Panc1 (cell line): ENCODE data around the gene CDR2L. TPM values are rescaled to one million over a fixed set of nuclear protein-coding genes. Genes with fewer than 3 reads are reported as not detected.

Experiments
- ATAC-seq: fragments of 200-7000 bp; cut with Tn5 transposase; 2 replicates; pipeline ENCODE4 v1.9.1; 2020; ENCODE audit warnings: mild to moderate bottlenecking, moderate library complexity
- BruUV-seq: library from RNA; stranded (reverse); fragments of 400-500 nt; replicated peaks from 2 replicates; lab custom pipeline; 2021; lab: Mats Ljungman, UMichigan
- CTCF ChIA-PET: fragments of 300-600 bp; sonication (Branson Sonifier 250); formaldehyde crosslinking; loops from one replicate; lab custom pipeline; 2022; ENCODE audit warnings: antibody characterized with exemption; lab: Charles Lee
- POLR2A ChIA-PET: fragments of 300-600 bp; sonication (Branson Sonifier 250); formaldehyde crosslinking; loops from one replicate; lab custom pipeline; 2022; ENCODE audit warnings: antibody characterized with exemption; lab: Charles Lee
- DNase-seq: peaks from one replicate; pipeline ENCODE4 v3.0.0-alpha.2; 2010; ENCODE audit warnings: low read depth, low spot score
- H3K27ac ChIP-seq: 2 replicates; pipeline ENCODE4 v1.5.1; 2011; ENCODE audit warnings: mild to moderate bottlenecking, low read length, inconsistent platforms
- H3K27me3 ChIP-seq: fragments of 200-500 bp; sonication (Bioruptor generic); 2 replicates; pipeline ENCODE4 v1.6.0; 2014; ENCODE audit warnings: low read length, inconsistent platforms; ENCODE audit not compliant: control insufficient read depth, insufficient read depth
- H3K36me3 ChIP-seq: fragments of 200-500 bp; sonication (Bioruptor generic); 2 replicates; pipeline ENCODE4 v1.5.1; 2014; ENCODE audit warnings: inconsistent platforms, mild to moderate bottlenecking, low read length, moderate library complexity; ENCODE audit not compliant: control insufficient read depth, insufficient read depth
- H3K4me1 ChIP-seq: 2 replicates; pipeline ENCODE4 v1.5.1; 2011; ENCODE audit warnings: inconsistent platforms, mild to moderate bottlenecking, low read length, moderate library complexity; ENCODE audit not compliant: control insufficient read depth, insufficient read depth
- H3K4me3 ChIP-seq, 2 experiments: 2 replicates each; pipeline ENCODE4 v1.5.1; 2011 to 2012; ENCODE audit warnings: low read depth in 2 of 2, low read length in 2 of 2, mild to moderate bottlenecking in 2 of 2, inconsistent platforms in 1 of 2, moderate library complexity in 1 of 2
- H3K9me3 ChIP-seq: fragments of 200-500 bp; sonication (Bioruptor generic); 2 replicates; pipeline ENCODE4 v1.5.1; 2014; ENCODE audit warnings: low read depth, mild to moderate bottlenecking, inconsistent platforms, low read length, moderate library complexity; ENCODE audit not compliant: control insufficient read depth, insufficient read depth
- POLR2AphosphoS5 ChIP-seq: IDR thresholded peaks from 2 replicates; pipeline ENCODE4 v1.6.1; 2012; ENCODE audit warnings: mild to moderate bottlenecking, low read depth, low read length, moderate library complexity
- REST ChIP-seq, 2 experiments: IDR thresholded peaks; 2 replicates each; pipeline ENCODE4 v1.6.1; 2011 to 2012; ENCODE audit warnings: low read depth in 2 of 2, control low read depth in 1 of 2, low read length in 1 of 2, mild to moderate bottlenecking in 1 of 2, moderate library complexity in 1 of 2; ENCODE audit not compliant: insufficient read depth in 1 of 2
- SIN3A ChIP-seq: IDR thresholded peaks from 2 replicates; pipeline ENCODE4 v1.6.1; 2012; ENCODE audit warnings: low read depth, mild to moderate bottlenecking, low read length, moderate library complexity, borderline replicate concordance; ENCODE audit not compliant: insufficient read depth
- TCF7L2 ChIP-seq: IDR thresholded peaks from 2 replicates; pipeline ENCODE4 v1.6.1; 2011; ENCODE audit warnings: mild to moderate bottlenecking, low read depth, low read length, inconsistent platforms
- in situ Hi-C: cut with HindIII; loops from 2 replicates; pipeline ENCODE4 v1.10.0; 2016; ENCODE audit warnings: low sequenced_read_pairs, low pct_unique_long_range_greater_than_20kb
- intact Hi-C: fragments of 100-400 bp; cut with micrococcal nuclease; formaldehyde crosslinking; loops from one replicate; pipeline ENCODE4 v1.10.0; 2022; ENCODE audit not compliant: unreplicated experiment
- total RNA-seq: library from RNA; stranded (reverse); gene quantifications from one replicate; pipeline ENCODE4 v1.2.1, GENCODE V29; 2021; ENCODE audit not compliant: unreplicated experiment
- TF ChIP-seq, protein P1 (sequence below): fragments of 450-650 bp; IDR thresholded peaks from 2 replicates; pipeline ENCODE4 v1.5.1; 2017; ENCODE audit warnings: mild to moderate bottlenecking

CDR2L gene
- total RNA-seq, 1 experiment from 2014 or later, result 32.0 TPM

- H3K9me3 ChIP-seq, result no peaks in the 10 kb centered on the region
- H3K4me3 ChIP-seq, result no peak overlapping the region
- CTCF ChIA-PET, result interaction anchor here (0.6 kb wide), 1 partner anchor 14 kb away, joined by 4 read pairs; no protein-coding TSS in a partner anchor
- H3K36me3 ChIP-seq, result no peaks in the 10 kb centered on the region; the same call in 1 of the 2 replicates
- no peaks in the 10 kb centered on the region for H3K27me3 ChIP-seq
- no peak for ATAC-seq
- DNase-seq, result no peak
- intact Hi-C loops, result no loop called here
- BruUV-seq, result no TSS peak
- TF ChIP-seq REST (IDR thresholded peaks at IDR 0.05; ENCODE audit: insufficient read depth in 1 of 2, low read depth in 2 of 2, low read length in 1 of 2) (no peak), POLR2AphosphoS5 (no peak), TCF7L2 (no peak), SIN3A (no peak)
- TF ChIP-seq, protein P1, sequence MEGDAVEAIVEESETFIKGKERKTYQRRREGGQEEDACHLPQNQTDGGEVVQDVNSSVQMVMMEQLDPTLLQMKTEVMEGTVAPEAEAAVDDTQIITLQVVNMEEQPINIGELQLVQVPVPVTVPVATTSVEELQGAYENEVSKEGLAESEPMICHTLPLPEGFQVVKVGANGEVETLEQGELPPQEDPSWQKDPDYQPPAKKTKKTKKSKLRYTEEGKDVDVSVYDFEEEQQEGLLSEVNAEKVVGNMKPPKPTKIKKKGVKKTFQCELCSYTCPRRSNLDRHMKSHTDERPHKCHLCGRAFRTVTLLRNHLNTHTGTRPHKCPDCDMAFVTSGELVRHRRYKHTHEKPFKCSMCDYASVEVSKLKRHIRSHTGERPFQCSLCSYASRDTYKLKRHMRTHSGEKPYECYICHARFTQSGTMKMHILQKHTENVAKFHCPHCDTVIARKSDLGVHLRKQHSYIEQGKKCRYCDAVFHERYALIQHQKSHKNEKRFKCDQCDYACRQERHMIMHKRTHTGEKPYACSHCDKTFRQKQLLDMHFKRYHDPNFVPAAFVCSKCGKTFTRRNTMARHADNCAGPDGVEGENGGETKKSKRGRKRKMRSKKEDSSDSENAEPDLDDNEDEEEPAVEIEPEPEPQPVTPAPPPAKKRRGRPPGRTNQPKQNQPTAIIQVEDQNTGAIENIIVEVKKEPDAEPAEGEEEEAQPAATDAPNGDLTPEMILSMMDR, result no peak
- peaks cover 16% of the 10 kb centered on the region for H3K4me1 ChIP-seq
- no peak overlapping the region for H3K27ac ChIP-seq
- POLR2A ChIA-PET, result no interaction called here
- in situ Hi-C loops, result no loop called here
Measured at GRCh38 chr17:74990581-74991105, 3.2 kb downstream of the CDR2L start.

GRCh38 chr17:74992223-74992622 is 4.8 kb downstream of the CDR2L start:
- ATAC-seq, result no peak

More at GRCh38 chr17:74992223-74992622, 4.8 kb downstream of the CDR2L start:
- DNase-seq, result no peak
- H3K9me3 ChIP-seq, result no peaks in the 10 kb centered on the region
- peaks cover 16% of the 10 kb centered on the region for H3K4me1 ChIP-seq
- intact Hi-C loops, result no loop called here
- TF ChIP-seq REST (IDR thresholded peaks at IDR 0.05; ENCODE audit: insufficient read depth in 1 of 2, low read depth in 2 of 2, low read length in 1 of 2), result no peak
- TF ChIP-seq, protein P1, result no peak
- TF ChIP-seq SIN3A, result no peak
- TF ChIP-seq TCF7L2, result no peak
- TF ChIP-seq POLR2AphosphoS5, result no peak
- POLR2A ChIA-PET, result interaction anchor here (1.0 kb wide), 1 partner anchor 20 kb away, joined by 4 read pairs; the partner anchor contains the start of gene MRPL58
- no peaks in the 10 kb centered on the region for H3K27me3 ChIP-seq
- H3K27ac ChIP-seq, result no peak overlapping the region
- CTCF ChIA-PET, result interaction anchor here (0.6 to 0.9 kb wide), 2 partner anchors 29 to 120 kb away, joined by 3 read pairs; no protein-coding TSS in a partner anchor
- no peak overlapping the region for H3K4me3 ChIP-seq
- no peaks in the 10 kb centered on the region; the same call in 1 of the 2 replicates for H3K36me3 ChIP-seq
- in situ Hi-C loops, result no loop called here
- no TSS peak for BruUV-seq
